GM18867 (cell line): ENCODE results near the gene MXD3.
"Not testable (repeated sequence)": the region's sequence is repeated elsewhere in the genome, so short reads cannot be mapped to it uniquely, and the experiment has no call there.

ENCODE experiments used
- ATAC-seq: cut with Tn5 transposase; IDR thresholded peaks from one replicate; pipeline ENCODE4 v1.9.1; 2021; ENCODE audit warnings: mild to moderate bottlenecking, moderate library complexity; ENCODE audit not compliant: unreplicated experiment

Gene MXD3

GRCh38 chr5:177343777-177344176 is 32.1 kb upstream of the MXD3 start:
- no peak for ATAC-seq

GRCh38 chr5:177343000-177343399 is 31.3 kb upstream of the MXD3 start:
- ATAC-seq = not testable (repeated sequence)

- no peak for ATAC-seq
These were observed 27.5 kb upstream of the MXD3 start for GRCh38 chr5:177339107-177339638.

GRCh38 chr5:177338251-177339106 is 26.8 kb upstream of the MXD3 start:
- ATAC-seq = no peak

- no peak for ATAC-seq
These were observed 25.2 kb upstream of the MXD3 start for GRCh38 chr5:177336603-177337494.

GRCh38 chr5:177336112-177336511 is 24.4 kb upstream of the MXD3 start:
- no peak for ATAC-seq

- no peak for ATAC-seq
These were observed 24.0 kb upstream of the MXD3 start for GRCh38 chr5:177335701-177336065.

GRCh38 chr5:177334781-177335700 is 23.3 kb upstream of the MXD3 start:
- no peak for ATAC-seq

- no peak for ATAC-seq
These were observed 22.5 kb upstream of the MXD3 start for GRCh38 chr5:177334155-177334551.

GRCh38 chr5:177333420-177334154 is 21.9 kb upstream of the MXD3 start:
- ATAC-seq = no peak

GRCh38 chr5:177332896-177333260 is 21.2 kb upstream of the MXD3 start:
- no peak for ATAC-seq

- no peak for ATAC-seq
These were observed 20.6 kb upstream of the MXD3 start for GRCh38 chr5:177332031-177332895.

GRCh38 chr5:177330991-177331842 is 19.5 kb upstream of the MXD3 start:
- ATAC-seq = no peak

GRCh38 chr5:177329883-177330282 is 18.2 kb upstream of the MXD3 start:
- ATAC-seq = no peak

- ATAC-seq = no peak
These were observed 17.0 kb upstream of the MXD3 start for GRCh38 chr5:177328545-177329231.

GRCh38 chr5:177327539-177328522 is 16.1 kb upstream of the MXD3 start:
- no peak for ATAC-seq
